ENCODE data around the gene CHTF8. TPM values are rescaled to one million over a fixed set of nuclear protein-coding genes. Genes with fewer than 3 reads are reported as not detected.

The CHTF8 gene
- polyA plus RNA-seq, 1 of the 3 experiments (the other 2 are of a cell fraction) = 83.0 TPM

GRCh38 chr16:69160192-69160591, 27.8 kb upstream of the CHTF8 start:
- H3K9ac ChIP-seq = no peak overlapping the region
- POLR2A ChIA-PET = no interaction called here
- DNase-seq = no peak
- CTCF ChIA-PET = interaction anchor here (1.4 to 1.7 kb wide), 3 partner anchors 10 to 127 kb away, joined by 3 to 5 read pairs (median 4); no protein-coding TSS in a partner anchor
- H3K4me2 ChIP-seq = no peak overlapping the region
- no peaks in the 10 kb centered on the region for H3K9me3 ChIP-seq
- no peak overlapping the region for H3K27ac ChIP-seq (ENCODE audit: low read depth in 2 of 2, low read length in 1 of 2)
- no peak overlapping the region for H3K4me3 ChIP-seq (ENCODE audit: low read depth in 2 of 2, low read length in 1 of 2)
- H3K9me2 ChIP-seq = no peaks in the 10 kb centered on the region
- peaks cover 6% of the 10 kb centered on the region for H3F3A ChIP-seq (replicated peaks; ENCODE audit: insufficient read depth)
- no peaks in the 10 kb centered on the region for H3K4me1 ChIP-seq (ENCODE audit: control insufficient read depth in 1 of 2, insufficient read depth in 2 of 2, low read depth in 1 of 2, low read length in 1 of 2)
- no peak for TF ChIP-seq FOXJ3 (CRISPR knock-in tag; IDR thresholded peaks at IDR 0.05)
- TF ChIP-seq YY1 (IDR thresholded peaks at IDR 0.05; ENCODE audit: low read depth) = no peak
- H4K20me1 ChIP-seq (ENCODE audit: insufficient read depth) = no peaks in the 10 kb centered on the region
- 100% methylated on average over 1 of the region's 1 CpG for WGBS (ENCODE audit: low lambda C conversion rate)
- peaks cover 52 to 71% of the 10 kb centered on the region in 2 experiments for H3K36me3 ChIP-seq (replicated peaks in 1 of 2; ENCODE audit: control insufficient read depth in 1 of 2, insufficient read depth in 2 of 2, low read length in 1 of 2)
- H3K79me2 ChIP-seq (ENCODE audit: insufficient read depth) = no peaks in the 10 kb centered on the region; the same call in 1 of the 2 replicates
- no peak overlapping the region for H2AFZ ChIP-seq (ENCODE audit: low read depth)
- no peaks in the 10 kb centered on the region for H3K27me3 ChIP-seq (ENCODE audit: insufficient read depth)

GRCh38 chr16:69157196-69157595, 24.8 kb upstream of the CHTF8 start:
- H3K4me2 ChIP-seq = no peak overlapping the region
- H4K20me1 ChIP-seq (ENCODE audit: insufficient read depth) = no peaks in the 10 kb centered on the region
- H3K4me1 ChIP-seq (ENCODE audit: control insufficient read depth in 1 of 2, insufficient read depth in 2 of 2, low read depth in 1 of 2, low read length in 1 of 2) = no peaks in the 10 kb centered on the region
- H3K9me2 ChIP-seq = no peaks in the 10 kb centered on the region
- no peaks in the 10 kb centered on the region for H3K27me3 ChIP-seq (ENCODE audit: insufficient read depth)
- CTCF ChIA-PET = interaction anchor here (0.7 to 1.3 kb wide), 5 partner anchors 22 to 132 kb away, joined by 3 to 5 read pairs (median 4); no protein-coding TSS in a partner anchor
- TF ChIP-seq JUND (IDR thresholded peaks at IDR 0.05) (no peak), NFIC (IDR thresholded peaks at IDR 0.05; ENCODE audit: borderline replicate concordance) (no peak), USF2 (IDR thresholded peaks at IDR 0.05; ENCODE audit: borderline replicate concordance, low read depth, low read length) (no peak), SIN3A (IDR thresholded peaks at IDR 0.05; ENCODE audit: borderline replicate concordance, low read depth, low read length) (no peak), REST (IDR thresholded peaks at IDR 0.05; ENCODE audit: low read depth, low read length) (no peak), NRF1 (IDR thresholded peaks at IDR 0.05; ENCODE audit: low read depth, low read length) (no peak), RCOR1 (IDR thresholded peaks at IDR 0.05; ENCODE audit: low read length) (no peak), RAD21 (IDR thresholded peaks at IDR 0.05; ENCODE audit: low read length) (no peak), YY1 (IDR thresholded peaks at IDR 0.05; ENCODE audit: low read depth) (no peak), GABPA (IDR thresholded peaks at IDR 0.05; ENCODE audit: low read depth) (no peak), FOSL2 (IDR thresholded peaks at IDR 0.05; ENCODE audit: borderline replicate concordance, low read depth) (no peak), FOXJ3 (CRISPR knock-in tag; IDR thresholded peaks at IDR 0.05) (no peak), FOXM1 (IDR thresholded peaks at IDR 0.05; ENCODE audit: low read depth) (no peak), MXI1 (IDR thresholded peaks at IDR 0.05; ENCODE audit: low read depth, low read length) (no peak), MEF2A (IDR thresholded peaks at IDR 0.05; ENCODE audit: borderline replicate concordance, low read depth) (no peak), TEAD4 (IDR thresholded peaks at IDR 0.05; ENCODE audit: borderline replicate concordance, insufficient read depth) (no peak), MAX (IDR thresholded peaks at IDR 0.05; ENCODE audit: low read depth) (no peak), GATA2 (CRISPR knock-in tag; IDR thresholded peaks at IDR 0.05) (no peak)
- TF ChIP-seq, protein P1, sequence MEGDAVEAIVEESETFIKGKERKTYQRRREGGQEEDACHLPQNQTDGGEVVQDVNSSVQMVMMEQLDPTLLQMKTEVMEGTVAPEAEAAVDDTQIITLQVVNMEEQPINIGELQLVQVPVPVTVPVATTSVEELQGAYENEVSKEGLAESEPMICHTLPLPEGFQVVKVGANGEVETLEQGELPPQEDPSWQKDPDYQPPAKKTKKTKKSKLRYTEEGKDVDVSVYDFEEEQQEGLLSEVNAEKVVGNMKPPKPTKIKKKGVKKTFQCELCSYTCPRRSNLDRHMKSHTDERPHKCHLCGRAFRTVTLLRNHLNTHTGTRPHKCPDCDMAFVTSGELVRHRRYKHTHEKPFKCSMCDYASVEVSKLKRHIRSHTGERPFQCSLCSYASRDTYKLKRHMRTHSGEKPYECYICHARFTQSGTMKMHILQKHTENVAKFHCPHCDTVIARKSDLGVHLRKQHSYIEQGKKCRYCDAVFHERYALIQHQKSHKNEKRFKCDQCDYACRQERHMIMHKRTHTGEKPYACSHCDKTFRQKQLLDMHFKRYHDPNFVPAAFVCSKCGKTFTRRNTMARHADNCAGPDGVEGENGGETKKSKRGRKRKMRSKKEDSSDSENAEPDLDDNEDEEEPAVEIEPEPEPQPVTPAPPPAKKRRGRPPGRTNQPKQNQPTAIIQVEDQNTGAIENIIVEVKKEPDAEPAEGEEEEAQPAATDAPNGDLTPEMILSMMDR (IDR thresholded peaks at IDR 0.05) = no peak
- TF ChIP-seq, protein P2, sequence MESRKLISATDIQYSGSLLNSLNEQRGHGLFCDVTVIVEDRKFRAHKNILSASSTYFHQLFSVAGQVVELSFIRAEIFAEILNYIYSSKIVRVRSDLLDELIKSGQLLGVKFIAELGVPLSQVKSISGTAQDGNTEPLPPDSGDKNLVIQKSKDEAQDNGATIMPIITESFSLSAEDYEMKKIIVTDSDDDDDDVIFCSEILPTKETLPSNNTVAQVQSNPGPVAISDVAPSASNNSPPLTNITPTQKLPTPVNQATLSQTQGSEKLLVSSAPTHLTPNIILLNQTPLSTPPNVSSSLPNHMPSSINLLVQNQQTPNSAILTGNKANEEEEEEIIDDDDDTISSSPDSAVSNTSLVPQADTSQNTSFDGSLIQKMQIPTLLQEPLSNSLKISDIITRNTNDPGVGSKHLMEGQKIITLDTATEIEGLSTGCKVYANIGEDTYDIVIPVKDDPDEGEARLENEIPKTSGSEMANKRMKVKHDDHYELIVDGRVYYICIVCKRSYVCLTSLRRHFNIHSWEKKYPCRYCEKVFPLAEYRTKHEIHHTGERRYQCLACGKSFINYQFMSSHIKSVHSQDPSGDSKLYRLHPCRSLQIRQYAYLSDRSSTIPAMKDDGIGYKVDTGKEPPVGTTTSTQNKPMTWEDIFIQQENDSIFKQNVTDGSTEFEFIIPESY (IDR thresholded peaks at IDR 0.05; ENCODE audit: borderline replicate concordance, low read depth) = no peak
- H3F3A ChIP-seq (replicated peaks; ENCODE audit: insufficient read depth) = peaks cover 8% of the 10 kb centered on the region
- peaks cover 59 to 82% of the 10 kb centered on the region in 2 experiments for H3K36me3 ChIP-seq (replicated peaks in 1 of 2; ENCODE audit: control insufficient read depth in 1 of 2, insufficient read depth in 2 of 2, low read length in 1 of 2)
- no peak overlapping the region for H3K4me3 ChIP-seq (ENCODE audit: low read depth in 2 of 2, low read length in 1 of 2)
- no peak overlapping the region for H3K9ac ChIP-seq
- no peak overlapping the region for H2AFZ ChIP-seq (ENCODE audit: low read depth)
- POLR2A ChIA-PET = interaction anchor here (0.7 kb wide), 1 partner anchor 9 kb away, joined by 3 read pairs; no protein-coding TSS in a partner anchor
- 95% methylated on average over 3 of the region's 3 CpGs for WGBS (ENCODE audit: low lambda C conversion rate)
- H3K27ac ChIP-seq (ENCODE audit: low read depth in 2 of 2, low read length in 1 of 2) = no peak overlapping the region
- no peaks in the 10 kb centered on the region for H3K9me3 ChIP-seq
- no peak for DNase-seq
- H3K79me2 ChIP-seq (ENCODE audit: insufficient read depth) = no peaks in the 10 kb centered on the region; the same call in 1 of the 2 replicates

Data from SK-N-SH (cell line).